Stimulated activated CD4-positive, alpha-beta T cell treated with anti-CD3 and anti-CD28 coated beads, Interleukin-2, amount 100 ng/mL, for 4 hours (primary cell): ENCODE measurements around the gene PRR33.
A peak's percentile ranks its signal among the peaks of the same experiment; 100 is the strongest.

Source experiments
- DNase-seq: peaks from one replicate; pipeline ENCODE4 v3.0.0-alpha.2; 2020; ENCODE audit warnings: low read depth

PRR33 gene

GRCh38 chr11:1847006-1847735, 44.5 kb downstream of the PRR33 start:
- DNase-seq: no peak

GRCh38 chr11:1846453-1846932, 45.2 kb downstream of the PRR33 start:
- no peak for DNase-seq

GRCh38 chr11:1845561-1846452, 45.9 kb downstream of the PRR33 start:
- no peak for DNase-seq

- no peak for DNase-seq
These were observed 46.6 kb downstream of the PRR33 start for GRCh38 chr11:1845095-1845429.

- peak; percentile 32 for DNase-seq
These were observed 47.2 kb downstream of the PRR33 start for GRCh38 chr11:1844221-1845094.

GRCh38 chr11:1843796-1844195, 47.9 kb downstream of the PRR33 start:
- DNase-seq: no peak

GRCh38 chr11:1843098-1843473, 48.6 kb downstream of the PRR33 start:
- DNase-seq: no peak

- no peak for DNase-seq
These were observed 49.3 kb downstream of the PRR33 start for GRCh38 chr11:1842149-1843097.

GRCh38 chr11:1841511-1842148, 50.1 kb downstream of the PRR33 start:
- DNase-seq: no peak

GRCh38 chr11:1840780-1841480, 50.8 kb downstream of the PRR33 start:
- DNase-seq: no peak

- no peak for DNase-seq
These were observed 51.5 kb downstream of the PRR33 start for GRCh38 chr11:1839924-1840779.

- DNase-seq: no peak
These were observed 52.3 kb downstream of the PRR33 start for GRCh38 chr11:1839204-1839923.

- no peak for DNase-seq
These were observed 53.1 kb downstream of the PRR33 start, which contains the start of gene TNNI2 for GRCh38 chr11:1838426-1839144. TSS of gene TNNI2 (plus strand) at chr11:1838981. CDS start at chr11:1839697, 716 bp downstream.
